H1 (cell line): ENCODE measurements around the gene C16orf87. TPM values are rescaled to one million over a fixed set of nuclear protein-coding genes. Genes with fewer than 3 reads are reported as not detected.

ENCODE experiments used
- CTCF ChIA-PET: fragments of 300-600 bp; sonication (Branson Sonifier 250); formaldehyde crosslinking; loops from one replicate; lab custom pipeline; 2021; ENCODE audit not compliant: partially characterized antibody; lab: Charles Lee
- POLR2A ChIA-PET: fragments of 300-600 bp; sonication (Branson Sonifier 250); formaldehyde crosslinking; loops from one replicate; lab custom pipeline; 2021; ENCODE audit warnings: inconsistent platforms; ENCODE audit not compliant: partially characterized antibody; lab: Charles Lee
- DNase-seq, 2 experiments: peaks; one replicate each; pipeline versions ENCODE4 v3.0.0 to v3.0.0-alpha.2; 2010 to 2022; ENCODE audit warnings: low spot score in 2 of 2, low read depth in 1 of 2, mixed read lengths in 1 of 2
- FAIRE-seq: peaks from 2 replicates; lab custom pipeline; 2011; peaks lifted over from hg19 to GRCh38; lab: Jason Lieb, UNC
- H2AFZ ChIP-seq: 2 replicates; pipeline ENCODE4 v1.8.1; 2012; ENCODE audit warnings: low read length, inconsistent platforms
- H2AK5ac ChIP-seq: 2 replicates; pipeline ENCODE4 v1.6.1; 2013; ENCODE audit warnings: low read depth, low read length
- H2BK120ac ChIP-seq: replicated peaks from 2 replicates; pipeline ENCODE3; 2013; ENCODE audit warnings: low read depth, low read length, inconsistent platforms
- H2BK12ac ChIP-seq: 2 replicates; pipeline ENCODE4 v1.6.1; 2013; ENCODE audit warnings: low read depth, low read length
- H2BK15ac ChIP-seq: 2 replicates; pipeline ENCODE4 v1.6.1; 2013; ENCODE audit warnings: low read length
- H2BK20ac ChIP-seq: 2 replicates; pipeline ENCODE4 v1.6.1; 2013; ENCODE audit warnings: low read length
- H2BK5ac ChIP-seq: 2 replicates; pipeline ENCODE4 v1.6.1; 2013; ENCODE audit warnings: low read depth, low read length
- H3K14ac ChIP-seq: 2 replicates; pipeline ENCODE4 v1.6.1; 2013; ENCODE audit warnings: inconsistent platforms; ENCODE audit not compliant: insufficient read length
- H3K18ac ChIP-seq: 2 replicates; pipeline ENCODE4 v1.6.1; 2013; ENCODE audit warnings: low read length; ENCODE audit errors: extremely low read depth
- H3K23ac ChIP-seq: 2 replicates; pipeline ENCODE4 v1.6.1; 2013; ENCODE audit warnings: inconsistent platforms; ENCODE audit not compliant: insufficient read length
- H3K23me2 ChIP-seq: 2 replicates; pipeline ENCODE4 v1.6.1; 2013; ENCODE audit warnings: low read depth, low read length
- H3K27ac ChIP-seq: 2 replicates; pipeline ENCODE4 v1.6.1; 2011; ENCODE audit warnings: low read depth, low read length, inconsistent platforms
- H3K27me3 ChIP-seq, 4 experiments: replicated peaks in 1 of 4; 1 replicate in 1 of 4; 2 replicates in 3 of 4; pipeline versions ENCODE4 v1.6.1 to v1.8.1; 2011 to 2013; ENCODE audit warnings: low read length in 3 of 4, mild to moderate bottlenecking in 3 of 4, inconsistent platforms in 2 of 4, mixed read lengths in 2 of 4, moderate library complexity in 1 of 4; ENCODE audit not compliant: control insufficient read depth in 3 of 4, insufficient read depth in 3 of 4; ENCODE audit errors: extremely low read depth in 1 of 4
- H3K36me3 ChIP-seq, 4 experiments: 2 replicates each; pipeline versions ENCODE4 v1.6.1 to v1.8.1; 2011 to 2013; ENCODE audit warnings: mild to moderate bottlenecking in 4 of 4, low read length in 3 of 4, moderate library complexity in 2 of 4, control low read depth in 1 of 4, inconsistent platforms in 1 of 4; ENCODE audit not compliant: insufficient read depth in 4 of 4, control insufficient read depth in 2 of 4
- H3K4ac ChIP-seq: replicated peaks from 2 replicates; pipeline ENCODE3; 2013; ENCODE audit warnings: low read length, low read depth, mixed read lengths, inconsistent platforms; ENCODE audit not compliant: insufficient read length
- H3K4me1 ChIP-seq, 4 experiments: replicated peaks in 1 of 4; 1 replicate in 1 of 4; 2 replicates in 3 of 4; pipeline versions ENCODE4 v1.6.1 to v1.8.1; 2011 to 2013; ENCODE audit warnings: low read length in 3 of 4, inconsistent platforms in 2 of 4, mixed read lengths in 1 of 4; ENCODE audit not compliant: insufficient read depth in 4 of 4, control insufficient read depth in 3 of 4
- H3K4me2 ChIP-seq, 2 experiments: 2 replicates each; pipeline versions ENCODE4 v1.6.1 to v1.8.1; 2011 to 2013; ENCODE audit warnings: low read depth in 2 of 2, low read length in 2 of 2, control low read depth in 1 of 2, inconsistent platforms in 1 of 2, mild to moderate bottlenecking in 1 of 2; ENCODE audit not compliant: insufficient read depth in 1 of 2
- H3K4me3 ChIP-seq, 4 experiments: fragments of 200-600, 300-600 bp in 1 of 4; sonication (generic), shearing (Covaris generic), sonication (Bioruptor Twin) in 1 of 4; 2 replicates each; pipeline versions ENCODE4 v1.5.1 to v1.8.1; 2011 to 2016; ENCODE audit warnings: low read length in 4 of 4, low read depth in 3 of 4, control low read depth in 2 of 4, inconsistent platforms in 2 of 4, mild to moderate bottlenecking in 2 of 4, mixed read lengths in 1 of 4, moderate library complexity in 1 of 4; ENCODE audit not compliant: insufficient read depth in 2 of 4; ENCODE audit errors: extremely low read depth in 1 of 4
- H3K56ac ChIP-seq: replicated peaks from 2 replicates; pipeline ENCODE3; 2013; ENCODE audit warnings: low read depth, mild to moderate bottlenecking, mixed read lengths, low read length, inconsistent platforms; ENCODE audit not compliant: insufficient read length
- H3K79me1 ChIP-seq: 2 replicates; pipeline ENCODE4 v1.6.1; 2013; ENCODE audit warnings: low read depth, low read length, control low read depth
- H3K79me2 ChIP-seq, 2 experiments: 2 replicates each; pipeline versions ENCODE4 v1.6.1 to v1.8.1; 2012 to 2013; ENCODE audit warnings: low read length in 2 of 2, mild to moderate bottlenecking in 2 of 2, inconsistent platforms in 1 of 2; ENCODE audit not compliant: insufficient read depth in 2 of 2, control insufficient read depth in 1 of 2
- H3K9ac ChIP-seq, 4 experiments: replicated peaks in 1 of 4; 1 replicate in 1 of 4; 2 replicates in 3 of 4; pipeline versions ENCODE4 v1.6.1 to v1.8.1; 2011 to 2013; ENCODE audit warnings: low read depth in 3 of 4, low read length in 3 of 4, control low read depth in 2 of 4, mild to moderate bottlenecking in 2 of 4, moderate library complexity in 2 of 4, inconsistent platforms in 1 of 4; ENCODE audit errors: extremely low read depth in 1 of 4
- H3K9me3 ChIP-seq, 2 experiments: 2 replicates each; pipeline versions ENCODE4 v1.6.1 to v1.8.1; 2012 to 2013; ENCODE audit warnings: mild to moderate bottlenecking in 2 of 2, moderate library complexity in 2 of 2, control low read depth in 1 of 2, inconsistent platforms in 1 of 2, low read depth in 1 of 2, low read length in 1 of 2, mixed read lengths in 1 of 2; ENCODE audit not compliant: insufficient read depth in 2 of 2
- H4K20me1 ChIP-seq, 2 experiments: replicated peaks in 1 of 2; 2 replicates each; pipeline versions ENCODE3 to v1.8.1; 2011 to 2013; ENCODE audit warnings: inconsistent platforms in 2 of 2, low read length in 2 of 2, mild to moderate bottlenecking in 1 of 2; ENCODE audit not compliant: insufficient read depth in 2 of 2, control insufficient read depth in 1 of 2
- H4K5ac ChIP-seq: 2 replicates; pipeline ENCODE4 v1.6.1; 2013; ENCODE audit warnings: low read length, low read depth, mixed read lengths, inconsistent platforms; ENCODE audit not compliant: insufficient read length
- H4K8ac ChIP-seq: 2 replicates; pipeline ENCODE4 v1.8.0; 2013; ENCODE audit warnings: mild to moderate bottlenecking, moderate library complexity, low read length, inconsistent platforms; ENCODE audit not compliant: insufficient read depth; ENCODE audit errors: extremely low read depth
- H4K91ac ChIP-seq: replicated peaks from 2 replicates; pipeline ENCODE3; 2013; ENCODE audit warnings: low read length, mixed read lengths, inconsistent platforms; ENCODE audit not compliant: insufficient read length
- ASH2L ChIP-seq: fragments of 200-600, 300-600 bp; sonication (generic); IDR thresholded peaks from one replicate; pipeline ENCODE4 v1.7.1; 2017; ENCODE audit warnings: low read length
- CHD2 ChIP-seq: IDR thresholded peaks from 2 replicates; pipeline ENCODE4 v1.6.1; 2012; ENCODE audit warnings: low read length, improper control_type of control experiment
- PHF8 ChIP-seq: fragments of 200-600 bp; sonication (generic); conservative IDR thresholded peaks from 2 replicates; pipeline ENCODE4 v1.7.1; 2012; ENCODE audit warnings: low read depth, mild to moderate bottlenecking, inconsistent platforms, low read length, moderate library complexity
- RNF2 ChIP-seq: fragments of 200-900, 300-1000 bp; sonication (generic); IDR thresholded peaks from 2 replicates; pipeline ENCODE4 v1.7.1; 2016; ENCODE audit warnings: borderline replicate concordance, low read depth, mild to moderate bottlenecking, antibody characterized with exemption, low read length; ENCODE audit not compliant: poor library complexity, severe bottlenecking; ENCODE audit errors: missing control alignments
- TBP ChIP-seq: IDR thresholded peaks from 2 replicates; pipeline ENCODE4 v1.6.1; 2011; ENCODE audit warnings: low read depth, low read length, improper control_type of control experiment
- WGBS, 2 experiments: shearing (Covaris generic) in 1 of 2; methylation state at CpG; one replicate each; pipeline versions ENCODE4 v1.1.6 to v1.1.7; 2013 to 2015; ENCODE audit warnings: low lambda C conversion rate in 2 of 2, mixed read lengths in 2 of 2, inconsistent platforms in 1 of 2, low coverage in 1 of 2, missing lambda C conversion rate in 1 of 2; ENCODE audit not compliant: insufficient replicate concordance in 2 of 2, insufficient coverage in 1 of 2, insufficient read length in 1 of 2; ENCODE audit errors: extremely low coverage in 1 of 2, missing lambda C conversion rate in 1 of 2; 5-methylcytosine and 5-hydroxymethylcytosine counted together
- polyA plus RNA-seq, 7 experiments: library from polyadenylated mRNA; depleted of rRNA in 3 of 7; stranded (reverse) in 5 of 7; unstranded in 2 of 7; fragments of >200 nt in 5 of 7; fragments of 200-250 nt in 2 of 7; gene quantifications; 1 replicate in 5 of 7; 2 replicates in 1 of 7; 4 replicates in 1 of 7; pipeline versions ENCODE4 v1.2.1 to v1.2.3, GENCODE V29; 2011 to 2013; ENCODE audit warnings: missing spikeins in 2 of 7, mixed read lengths in 2 of 7
- total RNA-seq: library from RNA; stranded (reverse); fragmentation: NEBNext Ultra II Directional; extraction: Animal tissue kit (Norgen Biotek cat#: 25700); gene quantifications from 2 replicates; pipeline ENCODE4 v1.2.1, GENCODE V29; 2021
- TF ChIP-seq, protein P1 (sequence below): IDR thresholded peaks from 2 replicates; pipeline ENCODE4 v1.6.1; 2012; ENCODE audit warnings: inconsistent platforms
- TF ChIP-seq, protein P2 (sequence below): IDR thresholded peaks from 2 replicates; pipeline ENCODE4 v1.6.1; 2012; ENCODE audit warnings: low read length, inconsistent platforms

The C16orf87 gene
- total and polyA plus RNA-seq, 2 of the 8 experiments (the other 6 are each of a cell fraction or from before 2014, with no cell fraction given), result 4.8 to 21.8 TPM

DNA sequence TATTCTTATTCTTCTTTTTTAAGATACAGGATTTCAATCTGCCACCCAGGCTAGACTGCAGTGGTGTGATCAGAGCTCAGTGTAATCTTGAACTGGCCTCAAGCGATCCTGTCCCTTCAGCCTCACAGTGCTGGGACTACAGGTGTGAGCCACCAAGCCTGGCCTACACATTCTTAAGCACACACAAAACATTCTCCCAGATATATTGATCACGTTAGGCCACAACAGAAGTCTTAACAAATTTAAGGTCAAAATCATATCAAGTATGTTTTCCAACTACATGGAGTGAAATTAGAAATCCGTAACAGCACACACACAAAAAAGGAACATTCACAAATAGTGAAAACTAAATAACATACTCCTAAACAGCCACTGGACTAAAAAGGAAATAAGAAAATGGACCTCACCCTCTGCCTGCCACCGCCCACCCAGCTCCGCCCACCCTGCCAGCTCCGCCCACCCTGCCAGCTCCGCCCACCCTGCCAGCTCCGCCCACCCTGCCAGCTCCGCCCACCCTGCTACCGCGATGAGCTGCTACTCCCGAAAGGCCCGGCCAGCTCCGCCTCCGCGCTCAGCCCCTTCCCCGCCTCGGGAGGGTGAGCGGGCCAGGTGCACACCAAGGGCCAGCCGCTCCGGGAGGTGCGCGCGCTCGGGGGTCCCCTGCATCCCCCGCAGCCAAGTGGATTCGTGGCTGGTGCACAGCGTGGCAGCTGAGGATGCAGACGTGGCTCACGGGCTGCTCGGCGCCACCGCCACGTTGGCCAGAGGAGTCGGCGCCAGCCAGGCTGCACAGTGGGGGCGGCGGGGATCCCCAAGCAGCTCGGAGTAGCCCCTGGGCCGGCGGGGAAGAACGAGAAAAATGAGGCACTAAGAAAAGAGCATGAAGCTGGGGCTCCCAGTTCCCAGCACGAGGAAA, 41.2 kb downstream of the C16orf87 start:
- Histone ChIP-seq H3K9me3 (peaks cover 0 to 5% of the 10 kb centered on the region in 2 experiments; a peak in 2 of 4 replicates), H3K14ac (no peak overlapping the region), H2AFZ (0 out of 2 replicates have a peak overlapping the region, but pooled peaks have one; percentile 68), H3K56ac (peak overlapping the region; percentile 75), H4K8ac (peak overlapping the region; percentile 95; the same call in 1 of the 2 replicates), H3K4ac (no peak overlapping the region), H3K4me3 (peak overlapping the region; percentile 69 to 87 (median 76)), H2BK120ac (no peak overlapping the region), H3K23ac (no peak overlapping the region), H3K23me2 (peaks cover 4% of the 10 kb centered on the region), H3K79me1 (no peaks in the 10 kb centered on the region), H2BK12ac (no peak overlapping the region; the same call in 1 of the 2 replicates), H4K91ac (peak overlapping the region; percentile 96), H3K18ac (peak overlapping the region; percentile 96), H4K5ac (peak overlapping the region; percentile 89), H3K36me3 (no peaks in the 10 kb centered on the region; a peak in 1 of 8 replicates), H3K79me2 (no peaks in the 10 kb centered on the region), H3K4me1 (peaks cover 0 to 9% (median 6%) of the 10 kb centered on the region in 4 experiments; a peak in 6 of 7 replicates), H3K27me3 (no peaks in the 10 kb centered on the region), H4K20me1 (no peaks in the 10 kb centered on the region), H2AK5ac (no peak overlapping the region), H3K9ac (peak overlapping the region; percentile 71 to 87 (median 78)), H2BK5ac (peak overlapping the region; percentile 86; the same call in 1 of the 2 replicates), H3K27ac (peak overlapping the region; percentile 69; the same call in 1 of the 2 replicates), H3K4me2 (peak overlapping the region; percentile 69 to 85), H2BK20ac (no peak overlapping the region), H2BK15ac (peak overlapping the region; percentile 73; the same call in 1 of the 2 replicates)
- peak; percentile 44 to 90 for DNase-seq
- FAIRE-seq, result peak; percentile 80
- CTCF ChIA-PET, result interaction anchor here (1.1 to 2.9 kb wide), 5 partner anchors 11 to 99 kb away, joined by 3 to 15 read pairs (median 6); no protein-coding TSS in a partner anchor
- POLR2A ChIA-PET, result interaction anchor here (0.7 to 1.7 kb wide), 14 partner anchors 8 to 157 kb away, joined by 3 to 10 read pairs (median 4); partner anchors contain the start of genes C16orf87 and ORC6
- 5% methylated on average over 32 of the region's 43 CpGs; no CpG with 5 or more reads in 1 of the 2 experiments for WGBS, 2 experiments
- TF ChIP-seq, protein P1, sequence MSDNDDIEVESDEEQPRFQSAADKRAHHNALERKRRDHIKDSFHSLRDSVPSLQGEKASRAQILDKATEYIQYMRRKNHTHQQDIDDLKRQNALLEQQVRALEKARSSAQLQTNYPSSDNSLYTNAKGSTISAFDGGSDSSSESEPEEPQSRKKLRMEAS, result peak; percentile 67
- TF ChIP-seq TBP (peak; percentile 58; the same call in 1 of the 2 replicates), ASH2L (peak; percentile 81), CHD2 (peak; percentile 87), PHF8 (peak; percentile 97), RNF2 (no peak)
- TF ChIP-seq, protein P2, sequence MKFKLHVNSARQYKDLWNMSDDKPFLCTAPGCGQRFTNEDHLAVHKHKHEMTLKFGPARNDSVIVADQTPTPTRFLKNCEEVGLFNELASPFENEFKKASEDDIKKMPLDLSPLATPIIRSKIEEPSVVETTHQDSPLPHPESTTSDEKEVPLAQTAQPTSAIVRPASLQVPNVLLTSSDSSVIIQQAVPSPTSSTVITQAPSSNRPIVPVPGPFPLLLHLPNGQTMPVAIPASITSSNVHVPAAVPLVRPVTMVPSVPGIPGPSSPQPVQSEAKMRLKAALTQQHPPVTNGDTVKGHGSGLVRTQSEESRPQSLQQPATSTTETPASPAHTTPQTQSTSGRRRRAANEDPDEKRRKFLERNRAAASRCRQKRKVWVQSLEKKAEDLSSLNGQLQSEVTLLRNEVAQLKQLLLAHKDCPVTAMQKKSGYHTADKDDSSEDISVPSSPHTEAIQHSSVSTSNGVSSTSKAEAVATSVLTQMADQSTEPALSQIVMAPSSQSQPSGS, result no peak
